Stimulated activated CD4-positive, alpha-beta T cell treated with anti-CD3 and anti-CD28 coated beads, Interleukin-4, amount 100 ng/mL, for 4 hours (primary cell): Measurements from ENCODE around the gene DAB2IP.

ENCODE experiments used
- DNase-seq, 2 experiments: peaks; one replicate each; pipeline ENCODE4 v3.0.0-alpha.2; 2020

Gene DAB2IP

GRCh38 chr9:121667214-121667613, 15.8 kb downstream of the DAB2IP start:
- no peak for DNase-seq

GRCh38 chr9:121667890-121668289, 16.5 kb downstream of the DAB2IP start:
- DNase-seq: no peak

GRCh38 chr9:121670431-121670830, 19.0 kb downstream of the DAB2IP start:
- DNase-seq: no peak

- DNase-seq: no peak
Measured at GRCh38 chr9:121671612-121672155, 20.2 kb downstream of the DAB2IP start.

- DNase-seq: no peak
Measured at GRCh38 chr9:121672213-121672612, 20.8 kb downstream of the DAB2IP start.

GRCh38 chr9:121672986-121673385, 21.6 kb downstream of the DAB2IP start:
- no peak for DNase-seq

GRCh38 chr9:121673576-121673975, 22.1 kb downstream of the DAB2IP start:
- no peak for DNase-seq

- no peak for DNase-seq
Measured at GRCh38 chr9:121674017-121674416, 22.6 kb downstream of the DAB2IP start.

GRCh38 chr9:121674952-121675351, 23.5 kb downstream of the DAB2IP start:
- DNase-seq: no peak

GRCh38 chr9:121675381-121675780, 23.9 kb downstream of the DAB2IP start:
- no peak for DNase-seq

- DNase-seq: no peak
Measured at GRCh38 chr9:121675969-121676822, 24.8 kb downstream of the DAB2IP start.

GRCh38 chr9:121676926-121677325, 25.5 kb downstream of the DAB2IP start:
- DNase-seq: no peak

- DNase-seq: no peak
Measured at GRCh38 chr9:121678501-121679022, 27.1 kb downstream of the DAB2IP start.

- DNase-seq: no peak
Measured at GRCh38 chr9:121679901-121680635, 28.6 kb downstream of the DAB2IP start.

- no peak for DNase-seq
Measured at GRCh38 chr9:121681404-121681803, 30.0 kb downstream of the DAB2IP start.

- no peak for DNase-seq
Measured at GRCh38 chr9:121682201-121682600, 30.8 kb downstream of the DAB2IP start.

GRCh38 chr9:121682926-121683515, 31.6 kb downstream of the DAB2IP start:
- DNase-seq: no peak

GRCh38 chr9:121683652-121684051, 32.2 kb downstream of the DAB2IP start:
- no peak for DNase-seq

GRCh38 chr9:121684381-121685145, 33.1 kb downstream of the DAB2IP start:
- DNase-seq: no peak

GRCh38 chr9:121685146-121685794, 33.8 kb downstream of the DAB2IP start:
- no peak for DNase-seq

- DNase-seq: no peak
Measured at GRCh38 chr9:121685795-121686377, 34.5 kb downstream of the DAB2IP start.
